GM12891 (cell line): ENCODE results near the gene CYP4B1.

Experiments used
- POLR2AphosphoS5 ChIP-seq: IDR thresholded peaks from 2 replicates; pipeline ENCODE4 v1.6.1; 2011; ENCODE audit warnings: low read depth, low read length, control low read depth
- TAF1 ChIP-seq: IDR thresholded peaks from 2 replicates; pipeline ENCODE4 v1.6.1; 2011; ENCODE audit warnings: low read depth, low read length, control low read depth

GRCh38 chr1:46769028-46769740 is 29.7 kb upstream of the CYP4B1 start:
- TF ChIP-seq TAF1 (no peak), POLR2AphosphoS5 (no peak)
